Lung (tissue), 16 donors: ENCODE results near the gene PAK1. TPM values are rescaled to one million over a fixed set of nuclear protein-coding genes. Genes with fewer than 3 reads are reported as not detected.

Experiments used
- ATAC-seq: fragments of 200-7000 bp; cut with Tn5 transposase; one replicate; pipeline ENCODE4 v1.9.1; 2020; ENCODE audit warnings: moderate number of reproducible peaks; ENCODE audit not compliant: insufficient read depth, low FRiP score
- DNase-seq, 3 donors: peaks; one replicate each; pipeline ENCODE4 v3.0.0-alpha.2; 2013 to 2017
- H3K27ac ChIP-seq, 2 donors: one replicate each; pipeline ENCODE4 v1.5.1; 2013; ENCODE audit warnings: mild to moderate bottlenecking in 2 of 2, moderate library complexity in 2 of 2, control low read depth in 1 of 2, inconsistent platforms in 1 of 2, low read depth in 1 of 2, low read length in 1 of 2
- H3K27me3 ChIP-seq, 3 donors: one replicate each; pipeline ENCODE4 v1.5.1; 2013; ENCODE audit warnings: low read length in 2 of 3; ENCODE audit not compliant: control insufficient read depth in 3 of 3, insufficient read depth in 3 of 3
- H3K36me3 ChIP-seq, 4 donors: one replicate each; pipeline ENCODE4 v1.5.1; 2013; ENCODE audit warnings: low read length in 4 of 4, mild to moderate bottlenecking in 1 of 4, moderate library complexity in 1 of 4; ENCODE audit not compliant: control insufficient read depth in 4 of 4, insufficient read depth in 4 of 4
- H3K4me1 ChIP-seq, 5 donors: one replicate each; pipeline ENCODE4 v1.5.1; 2013; ENCODE audit warnings: low read length in 5 of 5, mild to moderate bottlenecking in 2 of 5, moderate library complexity in 1 of 5; ENCODE audit not compliant: control insufficient read depth in 5 of 5, insufficient read depth in 5 of 5
- H3K4me3 ChIP-seq: one replicate; pipeline ENCODE4 v1.5.1; 2013; ENCODE audit warnings: mild to moderate bottlenecking, control low read depth, moderate library complexity
- H3K9ac ChIP-seq, 2 donors: one replicate each; pipeline ENCODE4 v1.5.1; 2013; ENCODE audit warnings: low read length in 2 of 2, control low read depth in 1 of 2; ENCODE audit not compliant: insufficient read depth in 1 of 2
- H3K9me3 ChIP-seq, 4 donors: one replicate each; pipeline ENCODE4 v1.5.1; 2013; ENCODE audit warnings: low read length in 3 of 4, mild to moderate bottlenecking in 1 of 4, moderate library complexity in 1 of 4; ENCODE audit not compliant: control insufficient read depth in 4 of 4, insufficient read depth in 3 of 4
- WGBS, 2 donors: extraction: QIAGEN DNeasy Blood & Tissue Kit; methylation state at CpG; one replicate each; pipeline ENCODE4 v1.1.7; 2013; 5-methylcytosine and 5-hydroxymethylcytosine counted together
- long read RNA-seq, 5 donors: transcript quantifications; one replicate each; lab custom pipeline, GENCODE V29; 2026
- polyA plus RNA-seq, 2 donors: library from polyadenylated mRNA; stranded (reverse); fragments of 200-250 nt; gene quantifications; one replicate each; pipeline ENCODE4 v1.2.1, GENCODE V29; 2013
- total RNA-seq, 2 donors: library from RNA; depleted of rRNA in 1 of 2; stranded (reverse); fragments of >200 nt in 1 of 2; gene quantifications; one replicate each; pipeline ENCODE4 v1.2.1, GENCODE V29; 2014 to 2021
- TF ChIP-seq, protein P1 (sequence below): IDR thresholded peaks from 2 replicates; pipeline ENCODE4 v1.5.1; 2012; ENCODE audit warnings: mild to moderate bottlenecking; ENCODE audit errors: control extremely low read depth, extremely low read depth
- donor health status: control.
- donor health status: control.
- donor health status: Bipolar disorder and iron deficiency.
- donor health status: healthy.
- donor health status: DM: yes; HTN: yes; CAD: no.

Gene PAK1
- 10 to 100 TPM; 36.4 to 70.6 TPM for total RNA-seq
- 10 to 100 TPM in 1 of 2 donors, 1 to 10 TPM in 1; 8.4 to 23.1 TPM for polyA plus RNA-seq
- long read RNA-seq, donor 1: 0 reads
- long read RNA-seq, donor 2, partial matches to known transcripts: 5 of 5 reads
- long read RNA-seq, donor 2, other reads (novel, unspliced or antisense): 0 of 5 reads
- long read RNA-seq, donor 3, partial matches to known transcripts: 0 of 2 reads
- long read RNA-seq, donor 3, other reads (novel, unspliced or antisense): 0 of 2 reads
- long read RNA-seq, donor 4, partial matches to known transcripts: 5 of 5 reads
- long read RNA-seq, donor 4, other reads (novel, unspliced or antisense): 0 of 5 reads
- long read RNA-seq, donor 5, partial matches to known transcripts: 6 of 9 reads
- long read RNA-seq, donor 5, other reads (novel, unspliced or antisense): 0 of 9 reads

DNA sequence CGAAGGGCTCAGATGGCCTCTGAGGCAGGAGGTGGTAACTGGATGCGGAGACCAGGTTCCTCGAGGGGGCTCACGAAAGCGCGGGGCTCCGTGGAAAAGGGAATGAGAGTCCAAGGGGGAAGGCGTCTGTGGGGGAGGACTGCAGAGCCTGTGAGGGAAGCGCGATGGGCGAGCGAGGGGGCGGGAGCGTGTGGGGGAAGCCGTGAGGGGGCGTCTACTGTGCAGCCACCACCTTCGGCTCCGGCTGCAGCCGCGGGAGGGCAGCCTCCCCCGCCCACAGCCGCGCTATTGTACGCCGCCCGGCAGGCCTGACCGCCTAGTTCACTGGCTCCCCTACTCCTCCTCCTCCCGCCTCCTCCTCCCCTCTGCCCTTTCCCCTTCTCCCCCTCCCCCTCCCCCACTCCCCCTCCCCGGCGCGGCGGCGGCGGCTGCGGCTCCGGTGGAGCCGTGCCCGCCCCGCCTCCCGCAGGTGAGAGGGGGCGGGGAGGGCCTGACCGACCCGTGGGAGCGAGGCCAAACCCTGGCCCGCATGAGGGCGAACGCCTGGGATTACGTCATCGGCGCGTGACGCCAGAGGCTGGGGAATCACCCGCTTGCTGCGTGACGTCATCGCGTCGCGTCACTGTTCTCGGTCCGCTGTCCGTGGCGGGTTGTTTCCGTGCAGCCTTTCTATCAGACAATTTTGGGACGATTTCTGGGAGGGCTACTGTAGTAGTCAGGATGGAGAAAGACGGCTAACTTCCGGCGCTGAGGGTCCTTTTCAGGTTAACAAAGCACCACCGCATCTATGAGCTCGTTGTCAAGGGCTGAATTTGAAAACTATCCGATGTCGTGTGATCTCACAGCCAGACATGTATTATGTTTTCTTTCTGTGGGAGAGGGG is at the start of gene PAK1:
TSS of gene PAK1 (minus strand) at position 294 of the 883 bp plus-strand sequence. CDS start 81,574 bp downstream, outside the sequence.
- Histone ChIP-seq H3K27me3 (no peaks in the 10 kb centered on the region), H3K36me3 (no peaks in the 10 kb centered on the region), H3K27ac (peak within 1 kb of the TSS in 1 of 2 donors; percentile 80), H3K9ac (peak within 1 kb of the TSS; percentile 63 to 88), H3K4me1 (peaks cover 0 to 6% (median 0%) of the 10 kb centered on the region in 5 donors), H3K4me3 (peak within 1 kb of the TSS; percentile 56), H3K9me3 (no peaks in the 10 kb centered on the region)
- peak; percentile 93 for DNase-seq
- 1% methylated on average over 34 to 72 of the region's 72 CpGs for WGBS, 2 donors
- TF ChIP-seq, protein P1, sequence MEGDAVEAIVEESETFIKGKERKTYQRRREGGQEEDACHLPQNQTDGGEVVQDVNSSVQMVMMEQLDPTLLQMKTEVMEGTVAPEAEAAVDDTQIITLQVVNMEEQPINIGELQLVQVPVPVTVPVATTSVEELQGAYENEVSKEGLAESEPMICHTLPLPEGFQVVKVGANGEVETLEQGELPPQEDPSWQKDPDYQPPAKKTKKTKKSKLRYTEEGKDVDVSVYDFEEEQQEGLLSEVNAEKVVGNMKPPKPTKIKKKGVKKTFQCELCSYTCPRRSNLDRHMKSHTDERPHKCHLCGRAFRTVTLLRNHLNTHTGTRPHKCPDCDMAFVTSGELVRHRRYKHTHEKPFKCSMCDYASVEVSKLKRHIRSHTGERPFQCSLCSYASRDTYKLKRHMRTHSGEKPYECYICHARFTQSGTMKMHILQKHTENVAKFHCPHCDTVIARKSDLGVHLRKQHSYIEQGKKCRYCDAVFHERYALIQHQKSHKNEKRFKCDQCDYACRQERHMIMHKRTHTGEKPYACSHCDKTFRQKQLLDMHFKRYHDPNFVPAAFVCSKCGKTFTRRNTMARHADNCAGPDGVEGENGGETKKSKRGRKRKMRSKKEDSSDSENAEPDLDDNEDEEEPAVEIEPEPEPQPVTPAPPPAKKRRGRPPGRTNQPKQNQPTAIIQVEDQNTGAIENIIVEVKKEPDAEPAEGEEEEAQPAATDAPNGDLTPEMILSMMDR: no peak
- peak; percentile 85 for ATAC-seq

DNA sequence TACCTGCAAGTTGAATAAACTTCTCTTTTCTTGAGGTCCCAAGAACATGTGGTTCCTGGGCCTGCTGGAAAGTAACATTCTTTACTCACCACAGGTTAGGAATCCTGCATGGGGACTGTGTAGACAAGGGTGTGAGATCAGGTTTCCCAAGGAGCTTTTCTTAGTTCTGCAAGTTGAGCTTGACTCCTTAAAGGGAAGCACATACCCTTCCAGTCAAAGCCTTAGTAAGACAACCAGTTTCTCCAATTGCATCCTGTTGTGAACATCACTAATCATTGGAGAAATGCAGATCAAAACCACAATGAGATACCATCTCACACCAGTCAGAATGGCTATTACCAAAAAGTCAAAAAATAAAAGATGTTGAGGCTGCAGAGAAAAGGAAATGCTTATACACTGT is 48.3 kb upstream of the PAK1 start:
- Histone ChIP-seq H3K36me3 (no peaks in the 10 kb centered on the region), H3K4me1 (no peaks in the 10 kb centered on the region), H3K27me3 (no peaks in the 10 kb centered on the region), H3K9ac (no peak overlapping the region), H3K9me3 (no peaks in the 10 kb centered on the region), H3K27ac (no peak overlapping the region), H3K4me3 (no peak overlapping the region)
- TF ChIP-seq, protein P1: no peak
- ATAC-seq (no peak), DNase-seq (peak in 1 of 3 donors; percentile 20)

DNA sequence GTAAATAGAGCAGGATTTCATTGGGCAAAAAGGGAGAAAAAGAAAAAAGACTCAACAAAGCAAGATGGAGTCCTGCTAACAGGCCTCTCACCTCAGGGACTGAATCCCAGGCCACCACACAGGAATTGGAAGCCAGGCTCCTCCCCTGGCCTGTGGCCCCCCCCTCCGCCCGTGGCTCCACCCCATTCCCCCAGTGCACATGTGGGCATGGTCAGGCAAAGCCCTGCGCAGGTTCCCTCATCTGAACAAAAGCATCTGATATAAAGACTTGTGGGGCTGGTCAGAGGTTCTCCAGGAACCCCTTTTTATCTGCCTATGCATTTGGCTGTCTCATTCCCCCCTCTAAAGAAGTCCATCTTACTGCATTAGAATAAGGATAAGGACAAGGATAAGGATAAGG is 46.0 kb upstream of the PAK1 start:
- TF ChIP-seq, protein P1: no peak
- DNase-seq (no peak), ATAC-seq (no peak)
- H3K36me3 ChIP-seq: no peaks in the 10 kb centered on the region
- H3K27me3 ChIP-seq: no peaks in the 10 kb centered on the region
- H3K27ac ChIP-seq: no peak overlapping the region
- H3K9ac ChIP-seq: no peak overlapping the region
- H3K4me1 ChIP-seq: no peaks in the 10 kb centered on the region
- no peaks in the 10 kb centered on the region for H3K9me3 ChIP-seq
- 89 to 90% methylated on average over 3 of the region's 3 CpGs for WGBS, 2 donors
- no peak overlapping the region for H3K4me3 ChIP-seq
